Neural progenitor cell (in vitro differentiated cells): ENCODE measurements around the gene CRY2.

Source experiments
- EZH2 ChIP-seq: fragments of 200-600 bp; sonication (generic); IDR thresholded peaks from 2 replicates; pipeline ENCODE4 v1.6.1; 2017; ENCODE audit warnings: antibody characterized with exemption, mild to moderate bottlenecking, moderate library complexity
- EZH2phosphoT487 ChIP-seq: fragments of 200-600 bp; sonication (generic); IDR thresholded peaks from 2 replicates; pipeline ENCODE4 v1.6.1; 2017; ENCODE audit warnings: antibody characterized with exemption
- TF ChIP-seq, protein P1 (sequence below): fragments of 200-600 bp; sonication (generic); IDR thresholded peaks from 2 replicates; pipeline ENCODE4 v1.5.1; 2017; ENCODE audit warnings: antibody characterized with exemption, mild to moderate bottlenecking

DNA sequence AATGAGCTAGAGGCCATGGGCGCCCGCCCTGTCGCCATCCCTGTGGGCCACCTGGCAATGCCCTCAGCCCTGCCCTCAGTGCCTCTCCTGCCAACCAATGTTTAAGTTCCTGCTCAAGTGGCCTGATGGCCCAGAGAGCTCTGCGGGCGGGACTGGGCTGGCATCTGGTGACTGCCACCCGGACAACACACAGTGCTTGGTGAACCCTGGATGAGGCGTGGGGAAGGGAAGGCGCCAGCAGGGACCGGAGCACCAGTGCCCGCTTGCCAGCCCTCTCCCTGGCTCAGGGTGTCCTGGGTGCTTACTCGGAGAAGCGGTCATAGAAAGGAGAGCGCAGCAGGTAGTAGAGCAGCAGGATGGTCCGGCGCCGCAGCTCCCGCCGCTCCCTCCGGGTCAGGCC lies 66.2 kb downstream of the CRY2 start:
- TF ChIP-seq, protein P1, sequence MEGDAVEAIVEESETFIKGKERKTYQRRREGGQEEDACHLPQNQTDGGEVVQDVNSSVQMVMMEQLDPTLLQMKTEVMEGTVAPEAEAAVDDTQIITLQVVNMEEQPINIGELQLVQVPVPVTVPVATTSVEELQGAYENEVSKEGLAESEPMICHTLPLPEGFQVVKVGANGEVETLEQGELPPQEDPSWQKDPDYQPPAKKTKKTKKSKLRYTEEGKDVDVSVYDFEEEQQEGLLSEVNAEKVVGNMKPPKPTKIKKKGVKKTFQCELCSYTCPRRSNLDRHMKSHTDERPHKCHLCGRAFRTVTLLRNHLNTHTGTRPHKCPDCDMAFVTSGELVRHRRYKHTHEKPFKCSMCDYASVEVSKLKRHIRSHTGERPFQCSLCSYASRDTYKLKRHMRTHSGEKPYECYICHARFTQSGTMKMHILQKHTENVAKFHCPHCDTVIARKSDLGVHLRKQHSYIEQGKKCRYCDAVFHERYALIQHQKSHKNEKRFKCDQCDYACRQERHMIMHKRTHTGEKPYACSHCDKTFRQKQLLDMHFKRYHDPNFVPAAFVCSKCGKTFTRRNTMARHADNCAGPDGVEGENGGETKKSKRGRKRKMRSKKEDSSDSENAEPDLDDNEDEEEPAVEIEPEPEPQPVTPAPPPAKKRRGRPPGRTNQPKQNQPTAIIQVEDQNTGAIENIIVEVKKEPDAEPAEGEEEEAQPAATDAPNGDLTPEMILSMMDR: no peak
- TF ChIP-seq EZH2phosphoT487 (no peak), EZH2 (no peak)
